Coronary artery (tissue), 2 donors: Measurements from ENCODE around the gene PITPNC1.

Source experiments
- DNase-seq: peaks from one replicate; pipeline ENCODE4 v3.0.0-alpha.2; 2017; ENCODE audit warnings: low spot score
- H3K27ac ChIP-seq, 2 donors: fragments of 200-600 bp; sonication (generic); one replicate each; pipeline ENCODE4 v1.5.1; 2016 to 2019
- H3K4me3 ChIP-seq: fragments of 200-600 bp; sonication (generic); 2 replicates; pipeline ENCODE4 v1.5.1; 2016; ENCODE audit warnings: mild to moderate bottlenecking, moderate library complexity
- TF ChIP-seq, protein P1 (sequence below): fragments of 200-600 bp; sonication (generic); IDR thresholded peaks from one replicate; pipeline ENCODE4 v1.5.1; 2019; ENCODE audit warnings: antibody characterized with exemption

The PITPNC1 gene

DNA sequence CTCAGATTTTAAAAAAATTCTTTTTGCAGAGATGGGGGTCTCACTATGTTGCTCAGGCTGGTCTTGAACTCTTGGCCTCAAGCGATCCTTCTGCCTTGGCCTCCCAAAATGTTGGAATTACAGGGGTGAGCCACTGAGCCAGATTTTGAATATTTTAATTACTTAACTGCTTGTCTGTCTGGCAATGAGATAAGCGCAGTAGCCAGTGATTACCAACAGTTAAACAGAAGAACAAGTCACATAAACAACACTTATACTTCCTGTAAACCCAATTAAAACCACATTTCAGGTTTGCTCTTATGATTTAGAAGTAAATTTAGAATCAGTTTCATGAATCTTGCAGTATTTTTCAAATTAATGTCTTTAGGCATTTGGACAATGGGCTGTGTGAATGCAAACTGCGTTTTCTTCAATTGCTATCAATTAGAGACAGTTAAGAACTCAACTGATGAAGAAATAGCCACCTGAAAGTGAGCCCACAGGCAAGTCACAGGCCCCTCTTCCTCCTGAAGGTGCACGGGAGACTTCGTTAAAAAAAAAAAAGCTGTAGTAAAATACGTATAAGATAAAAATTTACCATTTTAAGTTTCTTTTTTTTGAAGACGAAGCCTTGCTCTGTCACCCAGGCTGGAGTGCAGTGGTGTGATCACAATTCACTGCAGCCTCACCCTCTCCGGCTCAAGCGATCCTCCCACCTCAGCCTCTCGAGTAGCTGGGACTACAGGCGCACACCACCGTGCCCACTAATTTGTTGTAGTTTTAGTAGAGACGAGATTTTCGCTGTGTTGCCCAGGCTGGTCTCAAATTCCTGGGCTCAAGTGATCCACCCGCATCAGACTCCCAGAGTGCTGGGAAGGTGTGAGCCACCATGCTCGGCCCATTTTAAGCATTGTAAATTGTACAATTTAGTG is 73.0 kb downstream of the PITPNC1 start:
- TF ChIP-seq, protein P1, sequence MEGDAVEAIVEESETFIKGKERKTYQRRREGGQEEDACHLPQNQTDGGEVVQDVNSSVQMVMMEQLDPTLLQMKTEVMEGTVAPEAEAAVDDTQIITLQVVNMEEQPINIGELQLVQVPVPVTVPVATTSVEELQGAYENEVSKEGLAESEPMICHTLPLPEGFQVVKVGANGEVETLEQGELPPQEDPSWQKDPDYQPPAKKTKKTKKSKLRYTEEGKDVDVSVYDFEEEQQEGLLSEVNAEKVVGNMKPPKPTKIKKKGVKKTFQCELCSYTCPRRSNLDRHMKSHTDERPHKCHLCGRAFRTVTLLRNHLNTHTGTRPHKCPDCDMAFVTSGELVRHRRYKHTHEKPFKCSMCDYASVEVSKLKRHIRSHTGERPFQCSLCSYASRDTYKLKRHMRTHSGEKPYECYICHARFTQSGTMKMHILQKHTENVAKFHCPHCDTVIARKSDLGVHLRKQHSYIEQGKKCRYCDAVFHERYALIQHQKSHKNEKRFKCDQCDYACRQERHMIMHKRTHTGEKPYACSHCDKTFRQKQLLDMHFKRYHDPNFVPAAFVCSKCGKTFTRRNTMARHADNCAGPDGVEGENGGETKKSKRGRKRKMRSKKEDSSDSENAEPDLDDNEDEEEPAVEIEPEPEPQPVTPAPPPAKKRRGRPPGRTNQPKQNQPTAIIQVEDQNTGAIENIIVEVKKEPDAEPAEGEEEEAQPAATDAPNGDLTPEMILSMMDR = no peak
- Histone ChIP-seq H3K27ac (no peak overlapping the region), H3K4me3 (no peak overlapping the region)
- no peak for DNase-seq

GRCh38 chr17:67452681-67453554 is 75.8 kb downstream of the PITPNC1 start:
- TF ChIP-seq, protein P1 = no peak
- no peak overlapping the region for H3K27ac ChIP-seq
- H3K4me3 ChIP-seq = no peak overlapping the region
- no peak for DNase-seq

DNA sequence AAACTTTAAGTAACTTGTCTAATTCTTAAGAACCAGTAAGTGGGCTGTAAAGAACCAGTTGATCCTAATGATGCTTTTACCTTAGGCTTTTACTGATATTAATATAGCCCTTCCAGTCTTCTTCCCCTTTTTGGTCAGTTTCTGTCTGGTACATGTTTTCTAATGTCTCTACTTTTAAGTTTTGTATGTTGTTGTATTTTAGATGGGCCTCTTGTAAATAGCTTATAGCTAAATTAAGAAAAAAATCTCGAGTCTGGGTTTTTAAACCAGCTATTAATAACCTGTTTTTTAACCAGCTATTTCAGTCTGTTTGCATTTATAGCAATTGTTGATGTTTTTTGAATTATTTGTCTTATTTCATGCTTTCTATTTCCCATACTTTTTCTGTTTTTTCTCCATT is 79.0 kb downstream of the PITPNC1 start:
- TF ChIP-seq, protein P1 = no peak
- DNase-seq = no peak
- no peak overlapping the region for H3K27ac ChIP-seq
- H3K4me3 ChIP-seq = no peak overlapping the region

- Histone ChIP-seq H3K4me3 (no peak overlapping the region), H3K27ac (no peak overlapping the region)
- TF ChIP-seq, protein P1 = no peak
- no peak for DNase-seq
Observed at GRCh38 chr17:67456889-67457288, 79.8 kb downstream of the PITPNC1 start.

- TF ChIP-seq, protein P1 = no peak
- no peak overlapping the region for H3K27ac ChIP-seq
- no peak overlapping the region for H3K4me3 ChIP-seq
- DNase-seq = no peak
Observed at GRCh38 chr17:67458203-67458602, 81.1 kb downstream of the PITPNC1 start.

DNA sequence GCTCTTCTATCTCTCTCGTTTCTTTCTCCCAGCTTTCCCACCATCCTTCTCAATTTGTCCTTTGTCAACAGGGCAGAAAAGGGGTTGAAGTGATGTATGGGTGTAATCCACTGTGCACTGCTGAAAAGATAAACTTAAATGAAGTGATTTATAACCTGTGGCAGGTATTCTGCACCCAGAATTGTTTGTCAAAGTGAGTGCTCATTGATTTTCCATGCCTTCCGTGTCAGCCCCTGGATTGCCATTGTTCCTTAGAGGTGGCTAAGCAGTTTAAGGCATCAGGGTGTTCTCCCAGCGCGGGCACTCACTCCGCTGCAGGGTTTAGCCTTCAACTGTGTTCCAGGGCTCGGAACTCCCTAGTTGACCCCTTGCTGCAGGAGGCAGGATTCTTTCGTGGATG is 82.9 kb downstream of the PITPNC1 start:
- Histone ChIP-seq H3K27ac (no peak overlapping the region), H3K4me3 (no peak overlapping the region)
- DNase-seq = no peak
- TF ChIP-seq, protein P1 = no peak
